LNCaP clone FGC (cell line): ENCODE data around the gene RAPGEF5.

Source experiments
- DNase-seq: peaks from one replicate; pipeline ENCODE4 v3.0.0-alpha.2; 2011; ENCODE audit warnings: low read depth
- H3K4me3 ChIP-seq: 2 replicates; pipeline ENCODE4 v1.5.1; 2011; ENCODE audit warnings: mild to moderate bottlenecking, low read depth, low read length, control low read depth
- CTCF ChIP-seq: IDR thresholded peaks from 2 replicates; pipeline ENCODE4 v1.5.1; 2012; ENCODE audit warnings: mild to moderate bottlenecking; ENCODE audit not compliant: control insufficient read depth, insufficient read depth; ENCODE audit errors: extremely low read depth

RAPGEF5 gene

GRCh38 chr7:22184549-22185199, 172.3 kb downstream of the RAPGEF5 start:
- no peak for DNase-seq
- TF ChIP-seq CTCF = no peak
- no peak overlapping the region for H3K4me3 ChIP-seq

GRCh38 chr7:22183522-22184280, 173.3 kb downstream of the RAPGEF5 start:
- H3K4me3 ChIP-seq = no peak overlapping the region
- no peak for DNase-seq

GRCh38 chr7:22182149-22182548, 174.8 kb downstream of the RAPGEF5 start:
- DNase-seq = no peak
- TF ChIP-seq CTCF = no peak
- no peak overlapping the region for H3K4me3 ChIP-seq

More at GRCh38 chr7:22183522-22184280, 173.3 kb downstream of the RAPGEF5 start:
- no peak for TF ChIP-seq CTCF

- TF ChIP-seq CTCF = no peak
- DNase-seq = no peak
- no peak overlapping the region for H3K4me3 ChIP-seq
Measured at GRCh38 chr7:22181663-22182062, 175.3 kb downstream of the RAPGEF5 start.

GRCh38 chr7:22179442-22179879, 177.5 kb downstream of the RAPGEF5 start:
- no peak overlapping the region for H3K4me3 ChIP-seq
- no peak for TF ChIP-seq CTCF
- DNase-seq = no peak

- no peak for DNase-seq
- no peak overlapping the region for H3K4me3 ChIP-seq
- no peak for TF ChIP-seq CTCF
Measured at GRCh38 chr7:22178735-22179134, 178.2 kb downstream of the RAPGEF5 start.
